ENCODE data around the gene SPDYC.

SPDYC gene

DNA sequence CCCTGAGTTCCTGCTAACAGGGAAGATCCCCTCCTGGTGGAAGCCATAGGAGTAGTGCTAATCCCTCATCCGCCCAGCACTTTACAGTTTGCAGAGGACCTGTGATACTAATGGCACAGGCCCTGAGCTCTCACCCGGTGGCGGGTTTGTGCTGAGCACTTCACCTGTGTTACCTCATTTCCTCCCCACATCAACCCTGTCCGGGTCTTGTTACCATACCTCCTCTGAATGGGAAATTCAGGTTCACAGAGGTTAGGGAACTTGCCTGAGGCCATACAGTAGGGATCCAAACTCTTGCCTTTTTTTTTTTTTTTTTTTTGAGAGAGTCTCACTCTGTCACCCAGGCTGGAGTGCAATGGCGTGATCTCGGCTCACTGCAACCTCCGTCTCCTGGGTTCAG is 36.9 kb downstream of the SPDYC start:
- DNase-seq (ENCODE audit: low read depth): no peak

DNA sequence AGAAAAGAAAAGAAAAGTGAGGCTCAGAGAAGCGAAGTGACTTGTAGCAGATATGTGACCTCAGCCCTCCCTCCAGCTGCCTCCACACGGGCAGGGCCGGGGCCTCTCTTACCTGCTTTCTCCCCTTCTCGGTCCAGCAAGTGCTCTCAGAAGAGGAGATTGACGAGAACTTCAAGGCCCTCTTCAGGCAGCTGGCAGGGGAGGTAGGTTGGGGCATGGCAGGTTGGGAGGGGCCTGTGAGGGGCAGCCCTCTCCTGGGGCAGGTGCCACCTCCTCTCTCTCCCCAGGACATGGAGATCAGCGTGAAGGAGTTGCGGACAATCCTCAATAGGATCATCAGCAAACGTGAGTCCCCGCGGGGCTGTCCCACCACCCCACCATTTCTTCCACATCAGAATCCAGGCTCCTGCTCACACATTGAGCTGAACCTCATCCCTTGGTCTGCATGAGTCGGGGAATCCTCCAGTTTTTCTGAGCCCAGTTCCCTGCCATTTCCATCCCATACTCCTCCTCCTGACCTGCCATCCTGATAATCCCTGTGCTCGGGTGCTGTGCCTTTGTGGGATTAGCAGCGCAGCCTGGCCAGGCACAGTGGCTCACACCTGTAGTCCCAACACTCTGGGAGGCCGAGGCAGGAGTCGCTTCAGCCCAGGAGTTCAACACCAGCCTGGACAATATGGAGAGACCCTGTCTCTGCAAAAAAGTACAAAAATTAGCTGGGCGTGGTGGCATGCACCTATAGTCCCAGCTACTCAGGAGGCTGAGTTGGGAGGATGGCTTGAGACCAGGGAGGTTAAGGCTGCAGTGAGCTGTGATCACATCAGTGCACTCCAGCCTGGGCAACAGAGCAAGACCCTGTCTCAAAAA is 38.1 kb downstream of the SPDYC start:
- DNase-seq (ENCODE audit: low read depth): no peak

DNA sequence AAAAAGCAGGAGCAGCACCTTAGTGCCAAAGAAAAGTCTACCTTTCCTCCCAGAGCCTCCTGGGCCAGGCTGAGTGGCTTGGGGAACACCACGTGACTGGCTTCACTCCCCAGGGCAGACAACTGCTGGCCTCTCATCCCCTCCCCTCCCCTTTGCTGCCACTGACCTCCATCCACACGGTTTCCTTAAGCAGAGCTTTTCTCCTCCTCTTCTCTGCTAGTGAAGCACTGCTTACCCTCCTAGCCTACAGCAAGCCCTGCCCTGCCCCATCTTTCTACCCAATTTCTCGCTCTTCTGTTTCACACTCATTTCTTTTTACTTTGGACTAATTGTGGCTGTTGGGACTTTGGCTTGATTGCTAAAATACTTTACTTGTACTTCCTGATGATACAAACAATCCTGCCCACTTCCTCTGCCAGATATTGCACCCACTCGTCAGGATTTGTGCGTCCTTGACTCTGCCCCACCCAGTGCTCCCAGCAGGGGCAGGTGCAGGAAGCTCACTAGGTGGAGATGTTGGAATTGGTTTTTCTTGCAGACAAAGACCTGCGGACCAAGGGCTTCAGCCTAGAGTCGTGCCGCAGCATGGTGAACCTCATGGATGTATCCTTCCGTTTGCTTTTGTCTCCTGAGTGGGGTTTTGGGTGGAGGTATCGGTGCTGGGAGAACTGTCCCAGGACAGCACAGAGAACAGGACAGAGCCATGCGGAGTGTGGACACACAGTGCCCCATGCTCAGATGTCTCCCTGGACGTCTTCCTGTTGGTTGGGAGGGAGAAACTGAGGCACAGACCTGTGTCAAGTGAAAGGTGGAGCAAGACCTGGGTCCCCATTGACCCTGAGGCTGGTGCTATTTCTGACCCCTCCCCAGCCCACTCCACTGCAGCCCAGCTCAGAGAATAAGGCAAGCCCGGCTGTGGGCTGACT is 39.0 kb downstream of the SPDYC start:
- DNase-seq (ENCODE audit: low read depth): no peak

DNA sequence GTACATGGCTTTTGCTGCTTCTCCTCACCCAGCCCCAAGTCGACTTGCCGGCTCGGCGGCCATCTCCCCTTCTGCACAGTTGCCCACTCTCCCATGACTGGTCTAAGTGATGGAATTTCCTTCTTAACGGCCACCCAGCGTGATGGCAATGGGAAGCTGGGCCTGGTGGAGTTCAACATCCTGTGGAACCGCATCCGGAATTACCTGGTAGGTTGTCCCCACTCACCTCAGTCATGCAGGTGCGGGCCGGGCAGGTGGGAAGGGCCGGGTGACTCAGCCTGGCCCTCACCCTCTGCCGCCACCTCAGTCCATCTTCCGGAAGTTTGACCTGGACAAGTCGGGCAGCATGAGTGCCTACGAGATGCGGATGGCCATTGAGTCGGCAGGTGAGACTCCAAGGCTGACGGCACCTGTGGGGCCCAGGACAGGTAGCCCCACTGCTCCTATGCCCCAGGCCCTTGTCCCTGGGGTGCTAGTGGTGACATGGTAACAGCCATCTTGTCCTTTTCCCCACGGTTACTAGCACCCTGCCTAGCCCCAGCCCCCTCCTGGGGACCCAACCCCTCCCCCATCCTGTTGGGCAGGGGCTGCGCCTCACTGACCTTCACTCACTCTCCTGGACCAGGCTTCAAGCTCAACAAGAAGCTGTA is 39.8 kb downstream of the SPDYC start:
- no peak for DNase-seq (ENCODE audit: low read depth)

- no peak for DNase-seq (ENCODE audit: low read depth)
Measured at GRCh38 chr11:65210361-65210731, 40.3 kb downstream of the SPDYC start.

DNA sequence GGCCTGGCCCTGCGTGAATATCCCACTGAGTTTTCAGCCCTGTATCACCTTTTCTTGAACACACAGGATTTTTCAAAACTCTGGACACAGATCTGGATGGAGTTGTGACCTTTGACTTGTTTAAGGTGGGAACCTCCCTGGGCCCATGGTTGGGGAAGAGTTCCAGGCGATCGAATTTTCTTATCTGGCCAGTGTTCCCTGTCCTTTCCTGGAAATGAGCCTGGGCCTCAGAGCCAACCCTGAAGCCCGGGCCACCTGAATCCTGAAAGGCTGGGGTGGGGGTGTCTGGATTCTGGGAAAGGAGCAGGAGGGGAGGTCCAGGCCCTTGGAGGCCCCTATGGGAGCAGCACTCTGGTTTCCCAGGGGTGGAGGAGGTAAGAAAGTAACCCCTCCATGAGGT is 40.7 kb downstream of the SPDYC start:
- DNase-seq (ENCODE audit: low read depth): no peak

DNA sequence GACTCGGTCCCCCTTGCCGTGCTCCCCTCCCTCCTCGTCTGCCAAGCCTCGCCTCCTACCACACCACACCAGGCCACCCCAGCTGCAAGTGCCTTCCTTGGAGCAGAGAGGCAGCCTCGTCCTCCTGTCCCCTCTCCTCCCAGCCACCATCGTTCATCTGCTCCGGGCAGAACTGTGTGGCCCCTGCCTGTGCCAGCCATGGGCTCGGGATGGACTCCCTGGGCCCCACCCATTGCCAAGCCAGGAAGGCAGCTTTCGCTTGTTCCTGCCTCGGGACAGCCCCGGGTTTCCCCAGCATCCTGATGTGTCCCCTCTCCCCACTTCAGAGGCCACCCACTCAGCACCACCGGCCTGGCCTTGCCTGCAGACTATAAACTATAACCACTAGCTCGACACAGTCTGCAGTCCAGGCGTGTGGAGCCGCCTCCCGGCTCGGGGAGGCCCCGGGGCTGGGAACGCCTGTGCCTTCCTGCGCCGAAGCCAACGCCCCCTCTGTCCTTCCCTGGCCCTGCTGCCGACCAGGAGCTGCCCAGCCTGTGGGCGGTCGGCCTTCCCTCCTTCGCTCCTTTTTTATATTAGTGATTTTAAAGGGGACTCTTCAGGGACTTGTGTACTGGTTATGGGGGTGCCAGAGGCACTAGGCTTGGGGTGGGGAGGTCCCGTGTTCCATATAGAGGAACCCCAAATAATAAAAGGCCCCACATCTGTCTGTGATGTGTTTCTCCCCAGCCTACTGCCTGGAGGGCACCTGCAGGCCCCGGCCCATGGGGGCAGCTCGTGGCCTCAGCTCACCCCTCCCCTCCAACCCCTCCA is 41.5 kb downstream of the SPDYC start:
- no peak for DNase-seq (ENCODE audit: low read depth)

DNA sequence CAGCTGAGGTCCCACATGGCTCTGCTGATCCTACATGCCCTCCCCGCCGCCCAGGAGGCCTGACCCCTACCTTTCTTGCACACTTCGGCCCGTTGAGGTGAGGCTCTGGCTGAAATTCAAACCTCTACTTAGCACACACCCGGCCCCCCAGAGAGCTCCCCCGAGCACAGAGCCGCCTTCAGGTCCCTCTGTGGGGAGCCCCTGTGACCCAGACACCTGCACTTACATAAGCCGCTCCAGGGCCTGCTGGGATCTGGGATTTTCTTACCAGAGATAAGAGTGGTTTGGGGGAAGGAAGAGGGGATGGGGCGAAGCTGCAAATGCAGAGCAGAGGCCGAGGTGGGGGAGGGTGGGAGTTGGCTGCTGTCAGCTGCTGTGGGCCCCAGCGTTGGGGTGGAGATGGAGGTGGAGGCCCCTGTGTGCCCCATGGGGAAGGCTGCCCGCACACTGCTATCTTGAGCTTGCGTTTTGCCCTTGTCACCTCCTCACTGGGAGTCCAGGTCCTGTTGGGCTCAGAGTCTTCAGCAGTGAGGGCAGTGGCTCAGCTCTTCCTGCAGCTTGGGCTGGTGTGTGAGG is 42.3 kb downstream of the SPDYC start:
- DNase-seq (ENCODE audit: low read depth): no peak

GRCh38 chr11:65213322-65214211 is 43.5 kb downstream of the SPDYC start:
- DNase-seq (ENCODE audit: low read depth): no peak

- no peak for DNase-seq (ENCODE audit: low read depth)
Measured at GRCh38 chr11:65214212-65214845, 44.3 kb downstream of the SPDYC start.

GRCh38 chr11:65215441-65216076 is 45.5 kb downstream of the SPDYC start:
- no peak for DNase-seq (ENCODE audit: low read depth)

- no peak for DNase-seq (ENCODE audit: low read depth)
Measured at GRCh38 chr11:65216830-65217229, 46.8 kb downstream of the SPDYC start.

GRCh38 chr11:65217441-65218423 is 47.7 kb downstream of the SPDYC start:
- no peak for DNase-seq (ENCODE audit: low read depth)

GRCh38 chr11:65218446-65218845 is 48.4 kb downstream of the SPDYC start:
- DNase-seq (ENCODE audit: low read depth): no peak

DNA sequence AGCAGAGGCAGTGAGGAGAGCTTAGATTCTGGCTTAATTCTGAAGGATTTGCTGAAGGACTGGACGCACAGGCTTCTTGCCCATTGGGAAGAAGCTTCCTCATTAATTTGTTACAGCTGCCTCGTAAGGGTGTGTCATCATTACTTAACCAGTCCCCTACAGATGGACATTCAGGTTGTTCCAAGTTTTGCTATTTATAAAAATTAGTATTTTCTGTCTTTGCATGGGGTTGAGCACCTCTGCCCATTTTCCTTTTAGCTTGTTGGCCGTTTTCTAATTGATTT is 49.8 kb downstream of the SPDYC start:
- no peak for DNase-seq (ENCODE audit: low read depth)

DNA sequence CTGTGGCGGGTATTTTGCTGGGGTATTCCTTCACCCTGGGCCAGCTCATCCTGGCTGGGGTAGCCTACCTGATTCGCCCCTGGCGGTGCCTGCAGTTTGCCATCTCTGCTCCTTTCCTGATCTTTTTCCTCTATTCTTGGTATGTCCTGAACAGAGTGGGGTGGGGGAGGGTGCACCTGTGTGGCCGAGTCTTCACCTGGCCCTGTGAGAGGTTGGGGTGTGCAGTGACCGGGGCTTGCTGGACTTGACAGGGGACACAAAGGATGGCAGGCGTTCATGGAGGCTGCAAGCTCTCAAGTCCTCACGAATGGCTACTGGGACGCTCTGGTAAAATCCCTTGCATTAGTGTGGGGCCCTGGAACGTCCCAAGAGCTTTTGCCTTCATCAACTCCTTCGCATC is 51.0 kb downstream of the SPDYC start:
- no peak for DNase-seq (ENCODE audit: low read depth)
